AG10803 (cell line): ENCODE measurements around the gene ACTL7B.
A peak's percentile ranks its signal among the peaks of the same experiment; 100 is the strongest.

Experiments used
- DNase-seq: peaks from one replicate; pipeline ENCODE4 v3.0.0; 2010; ENCODE audit warnings: low read depth
- H3K4me3 ChIP-seq: 2 replicates; pipeline ENCODE4 v1.5.1; 2011; ENCODE audit warnings: mild to moderate bottlenecking, low read length, control low read depth
- CTCF ChIP-seq: conservative IDR thresholded peaks from 2 replicates; pipeline ENCODE4 v1.5.1; 2011; ENCODE audit warnings: mild to moderate bottlenecking, low read length, control low read depth, inconsistent platforms

Gene ACTL7B

GRCh38 chr9:108866001-108866420 lies 10.2 kb upstream of the ACTL7B start:
- DNase-seq = no peak
- H3K4me3 ChIP-seq = no peak overlapping the region
- TF ChIP-seq CTCF = no peak

GRCh38 chr9:108865037-108865436 lies 9.3 kb upstream of the ACTL7B start:
- no peak for TF ChIP-seq CTCF

GRCh38 chr9:108864446-108864845 lies 8.7 kb upstream of the ACTL7B start:
- DNase-seq = no peak
- no peak overlapping the region for H3K4me3 ChIP-seq
- TF ChIP-seq CTCF = peak; percentile 4; the same call in 1 of the 2 replicates

More at GRCh38 chr9:108865037-108865436, 9.3 kb upstream of the ACTL7B start:
- no peak for DNase-seq
- no peak overlapping the region for H3K4me3 ChIP-seq

GRCh38 chr9:108863891-108864290 lies 8.1 kb upstream of the ACTL7B start:
- no peak for DNase-seq
- TF ChIP-seq CTCF = no peak
- no peak overlapping the region for H3K4me3 ChIP-seq

GRCh38 chr9:108861997-108862396 lies 6.2 kb upstream of the ACTL7B start, which contains the start of gene ACTL7A:
Gene ACTL7A (plus strand): TSS chr9:108862266. CDS start chr9:108862323, 57 bp downstream.
- no peak for TF ChIP-seq CTCF

GRCh38 chr9:108861464-108861863 lies 5.7 kb upstream of the ACTL7B start:
- no peak for DNase-seq
- no peak for TF ChIP-seq CTCF

More at GRCh38 chr9:108861997-108862396, 6.2 kb upstream of the ACTL7B start, which contains the start of gene ACTL7A:
- no peak within 1 kb of the TSS for H3K4me3 ChIP-seq
- DNase-seq = no peak

GRCh38 chr9:108860764-108861163 lies 5.0 kb upstream of the ACTL7B start:
- no peak overlapping the region for H3K4me3 ChIP-seq
- no peak for DNase-seq
- no peak for TF ChIP-seq CTCF

More at GRCh38 chr9:108861464-108861863, 5.7 kb upstream of the ACTL7B start:
- no peak overlapping the region for H3K4me3 ChIP-seq
